Measurements from ENCODE around the gene KCNK7.

Gene KCNK7

DNA sequence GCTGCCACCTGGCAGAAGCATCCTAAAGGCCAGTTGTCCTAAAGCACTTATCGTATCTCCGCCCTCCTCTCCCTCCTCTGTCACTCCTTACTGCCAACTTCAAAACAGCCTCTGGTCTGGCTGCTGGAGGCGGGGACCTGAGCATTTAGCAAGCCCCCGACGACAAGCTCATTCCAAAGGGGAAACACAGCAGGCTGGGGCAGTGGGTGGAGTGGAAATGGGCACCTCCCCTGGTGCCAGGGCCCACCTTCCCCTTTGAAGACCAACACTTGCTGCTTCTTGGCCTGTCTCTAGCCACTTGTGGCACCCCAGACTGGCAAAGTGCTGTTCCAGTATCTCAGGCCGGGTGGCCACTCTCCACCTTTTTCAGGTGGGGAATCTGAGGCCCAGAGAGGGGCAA lies 14.8 kb upstream of the KCNK7 start:
- no peak for DNase-seq

DNA sequence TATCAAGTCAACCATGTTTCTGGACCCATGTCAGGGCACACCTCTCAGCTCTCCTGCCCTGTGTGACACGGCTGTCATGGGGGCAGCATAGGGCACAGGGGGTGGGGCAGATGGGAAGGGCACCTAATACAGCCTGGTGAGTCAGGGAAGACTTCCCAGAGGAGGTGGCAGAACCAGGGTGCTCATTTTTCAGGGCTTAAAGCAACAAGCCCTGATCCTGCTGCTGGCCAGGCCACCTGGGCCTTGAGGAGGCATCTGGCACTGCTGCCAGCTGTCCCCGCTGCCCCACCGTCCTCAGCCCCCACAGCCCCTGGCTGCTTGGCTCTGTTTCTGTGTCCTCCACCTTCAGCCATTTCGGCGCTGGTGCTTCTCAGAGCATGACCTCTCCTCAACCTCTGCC lies 14.1 kb upstream of the KCNK7 start:
- DNase-seq = no peak

DNA sequence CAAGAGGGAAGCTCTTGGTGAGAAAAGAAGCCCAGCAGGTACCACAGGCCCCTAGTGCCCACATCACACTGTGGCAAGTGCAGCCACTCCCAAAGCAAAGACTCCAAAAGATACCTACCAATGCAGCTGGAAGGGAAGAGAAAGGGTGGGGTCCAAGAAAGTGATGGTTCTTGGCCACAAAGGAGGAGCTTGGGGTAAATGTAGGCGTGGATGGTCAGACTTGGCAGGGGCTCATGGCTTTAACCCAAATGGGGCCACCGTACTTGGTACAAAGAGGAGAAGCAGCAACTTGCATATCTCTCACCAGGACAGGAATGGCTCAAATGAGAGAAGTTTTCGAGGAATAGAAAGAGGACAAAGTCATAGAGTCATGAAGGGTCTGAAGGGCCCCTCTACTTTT lies 13.6 kb upstream of the KCNK7 start:
- DNase-seq = no peak

DNA sequence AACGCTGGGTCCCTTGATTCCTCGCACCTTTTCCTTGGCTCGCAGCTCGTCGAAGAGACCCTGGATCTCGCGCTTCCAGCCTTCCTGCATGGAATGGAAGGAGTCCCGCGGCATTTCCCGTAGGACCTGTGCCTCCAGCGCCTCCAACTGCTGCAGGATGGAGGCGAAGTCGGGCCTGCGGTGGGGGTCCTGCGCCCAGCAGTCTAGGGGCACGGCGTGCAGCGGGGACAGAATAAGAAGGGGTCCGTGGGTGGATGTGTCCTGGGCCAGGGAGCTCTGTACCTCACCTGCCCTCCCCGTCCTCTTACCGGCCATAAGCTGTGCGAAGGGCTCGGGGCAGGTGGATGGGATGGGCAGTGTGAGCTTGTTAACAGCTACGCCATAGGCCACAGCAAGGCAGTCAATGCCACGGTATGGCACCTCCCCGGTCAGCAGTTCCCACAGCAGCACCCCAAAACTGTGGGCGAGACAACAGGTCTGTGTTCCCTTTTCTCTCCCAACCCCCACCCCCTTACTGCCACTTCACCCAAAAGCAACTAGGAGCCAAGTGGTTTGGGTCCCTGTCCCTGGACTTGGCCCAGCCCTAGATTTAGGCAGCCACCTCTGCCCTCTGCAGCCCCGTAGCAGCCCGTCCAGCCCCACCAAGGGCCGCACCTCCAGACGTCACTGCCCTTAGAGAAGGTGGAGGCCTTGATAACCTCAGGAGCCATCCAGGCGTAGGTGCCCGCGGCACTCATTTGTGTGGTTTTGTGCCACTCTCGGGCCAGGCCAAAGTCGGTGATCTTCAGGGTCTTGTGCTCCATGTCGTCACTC lies 12.2 kb upstream of the KCNK7 start:
- no peak for DNase-seq

DNA sequence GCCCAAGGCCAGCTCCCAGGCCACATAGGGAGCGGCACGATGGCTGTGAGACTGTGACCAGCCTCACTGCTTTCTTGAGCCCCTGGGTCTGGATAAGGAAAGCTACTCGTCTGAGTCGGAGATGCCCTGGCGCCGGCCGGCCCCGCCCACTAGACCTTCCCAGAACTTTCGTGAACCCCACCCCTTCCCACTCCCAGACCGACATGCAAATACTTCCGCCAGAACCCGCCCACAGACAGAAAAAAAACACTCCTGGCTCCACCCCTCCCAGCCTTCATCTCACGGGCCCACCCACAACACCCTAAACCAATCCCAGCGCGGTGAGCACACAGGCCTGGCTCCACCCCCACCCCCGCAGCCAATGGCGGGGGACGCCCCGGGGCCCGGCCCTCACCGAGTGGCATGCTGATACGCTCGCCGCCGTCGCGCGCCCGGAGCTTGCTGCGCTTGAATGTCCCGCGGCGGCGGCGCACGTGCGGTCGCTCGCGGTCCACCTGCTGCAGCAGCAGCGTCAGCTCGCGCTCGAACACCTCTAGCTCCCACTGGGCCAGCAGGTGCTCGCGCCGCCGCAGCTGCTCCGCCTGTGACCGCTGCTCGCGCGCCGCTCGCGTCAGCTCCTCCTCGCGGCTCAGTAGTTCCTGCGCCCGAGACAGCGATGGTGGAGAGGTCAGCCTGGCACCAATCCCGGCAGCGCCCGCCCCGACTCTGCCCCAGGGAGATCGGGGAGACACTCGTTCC lies 11.4 kb upstream of the KCNK7 start:
- no peak for DNase-seq

DNA sequence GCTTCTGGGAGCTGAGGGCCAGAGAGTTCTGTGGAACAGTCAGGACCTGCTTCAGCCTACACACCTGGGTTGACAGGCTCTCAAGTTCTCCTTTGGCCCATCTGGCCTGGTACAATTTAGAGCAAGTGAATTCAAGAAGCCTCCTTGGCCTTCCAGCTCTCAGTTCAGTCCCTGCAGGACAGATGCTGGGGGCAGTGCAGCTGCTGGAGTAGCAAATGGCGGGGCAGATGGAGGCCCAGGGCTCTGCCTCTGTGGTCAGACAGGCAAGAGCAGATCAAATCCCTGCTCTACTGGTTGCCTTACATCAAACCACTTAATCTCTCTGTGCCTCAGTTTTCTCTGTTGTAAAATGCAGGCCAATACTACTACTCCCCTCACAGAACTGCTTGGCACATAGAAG lies 8.7 kb upstream of the KCNK7 start:
- no peak for DNase-seq

DNA sequence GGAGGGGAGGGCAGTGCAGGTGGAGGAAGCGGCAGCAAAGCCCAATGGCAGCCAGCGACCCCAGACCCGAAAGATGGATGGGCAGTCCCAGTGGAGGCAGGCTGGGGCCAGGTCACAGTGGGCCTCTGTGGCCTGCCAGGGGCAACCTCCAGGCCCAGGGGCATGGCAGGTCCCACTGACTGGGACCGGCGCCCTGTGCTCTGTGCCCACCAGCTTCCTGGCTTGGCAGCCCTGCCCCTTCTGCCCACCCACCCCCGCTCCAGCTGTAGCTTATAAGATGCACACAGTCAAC lies 4.3 kb upstream of the KCNK7 start:
- no peak for DNase-seq

DNA sequence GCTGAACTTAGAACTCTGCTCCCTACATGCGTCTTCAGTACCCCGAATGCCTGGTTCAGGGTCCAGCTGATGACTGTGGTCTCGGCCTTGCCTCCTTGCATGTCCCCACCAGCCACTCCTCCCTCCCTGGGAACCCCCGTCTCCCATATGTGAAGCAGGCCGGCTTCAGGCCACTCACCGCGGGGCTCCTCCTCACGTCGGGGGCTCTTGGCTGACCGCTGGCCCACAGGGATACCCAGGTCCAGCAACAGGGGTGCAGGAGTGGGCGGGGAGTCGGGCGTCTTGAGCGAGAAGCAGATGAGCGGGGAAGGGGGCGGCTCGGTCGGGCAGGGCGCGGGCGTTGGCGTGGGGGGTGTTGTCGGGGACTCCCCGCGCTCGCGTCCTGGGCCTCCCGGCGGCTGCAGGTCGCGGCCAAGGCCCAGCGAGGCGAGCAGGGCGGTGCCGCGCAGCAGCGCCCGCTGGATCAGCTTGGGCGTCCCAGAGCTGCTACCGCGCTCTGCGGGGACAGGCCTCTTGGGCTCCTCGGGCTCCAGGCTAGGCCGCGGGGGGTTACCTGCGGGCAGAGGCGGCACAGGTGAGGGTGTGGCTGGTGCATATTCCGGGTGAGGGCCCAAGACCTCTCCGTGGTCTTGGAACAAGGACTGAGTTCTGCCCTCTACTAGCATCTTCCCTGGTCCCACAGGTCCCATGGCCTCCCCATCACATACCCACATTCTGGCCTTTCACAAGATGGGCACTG lies 3.8 kb upstream of the KCNK7 start:
- no peak for DNase-seq

DNA sequence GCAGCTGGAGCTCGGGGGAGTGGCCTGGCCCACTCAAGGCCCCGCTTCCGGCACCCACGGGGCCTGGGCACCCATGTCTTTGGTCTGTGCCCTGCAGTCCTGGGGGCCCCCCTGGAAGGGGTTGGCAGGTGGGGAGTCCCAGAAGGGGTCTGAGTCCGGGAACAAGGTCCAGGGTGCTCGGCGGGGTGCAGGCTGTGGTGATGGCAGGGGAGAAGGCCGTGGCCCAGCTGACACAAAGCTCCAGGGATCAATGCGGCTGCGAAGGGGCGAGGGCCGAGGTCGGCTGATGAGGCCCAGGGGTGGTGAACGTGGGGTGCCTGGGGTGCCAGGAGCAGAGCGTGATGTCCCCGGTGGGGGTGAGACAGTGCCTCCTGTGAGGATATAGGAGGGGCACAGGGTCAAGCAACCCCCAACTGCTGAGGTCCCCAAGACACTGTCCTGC lies 2.7 kb upstream of the KCNK7 start:
- no peak for DNase-seq

DNA sequence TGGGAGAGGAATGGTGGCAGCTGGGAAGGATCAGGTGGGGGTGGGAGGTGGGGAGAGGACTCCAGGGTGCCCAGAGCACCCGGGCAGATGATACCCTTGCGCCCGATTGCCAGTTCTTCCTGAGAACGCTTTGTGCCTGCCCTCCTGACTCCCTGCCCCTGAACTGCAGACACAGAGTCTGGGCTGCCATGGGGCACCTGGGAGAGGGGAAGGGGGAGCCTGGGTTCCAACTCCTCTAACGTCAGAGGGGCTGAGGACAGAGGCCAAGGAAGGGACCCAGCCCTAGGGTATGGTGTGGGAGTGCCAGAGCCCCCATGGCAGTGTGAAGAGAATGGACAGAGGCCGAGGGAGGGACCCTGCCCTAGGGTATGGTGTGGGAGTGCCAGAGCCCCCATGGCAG lies 920 bp upstream of the KCNK7 start:
- DNase-seq = no peak

DNA sequence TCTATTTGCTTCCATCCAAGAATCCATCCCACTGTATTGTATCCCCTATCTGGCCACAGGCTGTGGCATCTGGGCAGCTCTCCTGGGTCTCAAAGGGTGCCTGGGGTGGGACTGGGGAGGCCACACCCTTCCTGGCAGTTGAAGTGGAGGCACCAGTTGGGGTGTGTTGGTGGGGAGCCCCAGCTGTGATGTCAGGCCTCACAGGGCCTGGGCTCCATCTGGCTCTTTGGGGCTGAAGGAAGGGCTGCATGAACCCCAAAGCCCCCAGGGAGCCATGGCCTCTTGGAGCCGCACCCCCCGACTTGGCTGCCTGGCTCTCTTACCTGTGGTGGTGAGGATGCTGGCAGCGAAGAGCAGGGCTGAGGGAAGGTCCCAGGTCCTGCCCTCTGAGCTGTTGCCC lies 469 bp downstream of the KCNK7 start:
- DNase-seq = no peak

DNA sequence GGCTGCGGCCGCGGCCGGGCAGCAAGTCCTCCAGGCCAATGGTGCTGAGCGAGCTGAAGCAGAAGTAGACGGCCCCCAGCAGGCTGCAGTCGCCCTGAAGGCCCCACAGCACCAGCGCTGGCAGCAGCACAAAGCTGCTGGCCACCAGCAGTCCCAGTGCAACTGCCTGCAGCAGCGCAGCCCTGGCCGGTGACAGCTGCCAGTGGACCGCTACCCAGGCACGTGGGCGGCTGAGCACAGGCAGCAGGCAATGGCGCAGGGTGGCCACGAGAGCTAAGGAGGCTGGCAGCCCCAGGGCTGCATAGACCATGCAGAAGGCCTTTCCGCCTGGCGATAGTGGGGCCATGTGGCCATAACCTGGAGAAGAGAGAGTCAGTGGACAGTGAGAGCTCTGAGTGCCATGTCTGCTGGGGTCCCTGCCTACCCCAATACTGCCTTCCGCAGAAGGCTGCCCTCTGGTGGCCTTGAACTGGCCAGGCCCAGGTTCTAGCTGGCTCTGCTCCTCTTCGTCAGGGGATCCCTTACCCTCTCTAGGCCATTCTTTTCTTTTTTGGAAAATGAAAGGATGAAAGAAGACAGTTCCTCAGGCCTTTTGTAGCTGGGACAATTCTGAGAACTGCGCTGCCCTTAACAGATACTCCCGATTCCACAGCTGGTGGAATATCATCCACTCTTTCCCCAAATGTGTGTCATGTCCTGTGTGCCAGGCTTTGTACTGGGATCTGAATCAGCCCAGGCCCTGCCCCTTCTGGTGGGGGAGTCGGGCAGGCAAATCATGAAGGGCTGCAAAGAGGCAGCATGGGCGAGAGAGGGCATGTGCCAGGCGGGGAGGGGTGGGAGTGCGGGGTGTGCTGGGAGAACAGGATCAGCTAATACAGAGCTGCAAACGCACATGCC lies 1.8 kb downstream of the KCNK7 start:
- no peak for DNase-seq

DNA sequence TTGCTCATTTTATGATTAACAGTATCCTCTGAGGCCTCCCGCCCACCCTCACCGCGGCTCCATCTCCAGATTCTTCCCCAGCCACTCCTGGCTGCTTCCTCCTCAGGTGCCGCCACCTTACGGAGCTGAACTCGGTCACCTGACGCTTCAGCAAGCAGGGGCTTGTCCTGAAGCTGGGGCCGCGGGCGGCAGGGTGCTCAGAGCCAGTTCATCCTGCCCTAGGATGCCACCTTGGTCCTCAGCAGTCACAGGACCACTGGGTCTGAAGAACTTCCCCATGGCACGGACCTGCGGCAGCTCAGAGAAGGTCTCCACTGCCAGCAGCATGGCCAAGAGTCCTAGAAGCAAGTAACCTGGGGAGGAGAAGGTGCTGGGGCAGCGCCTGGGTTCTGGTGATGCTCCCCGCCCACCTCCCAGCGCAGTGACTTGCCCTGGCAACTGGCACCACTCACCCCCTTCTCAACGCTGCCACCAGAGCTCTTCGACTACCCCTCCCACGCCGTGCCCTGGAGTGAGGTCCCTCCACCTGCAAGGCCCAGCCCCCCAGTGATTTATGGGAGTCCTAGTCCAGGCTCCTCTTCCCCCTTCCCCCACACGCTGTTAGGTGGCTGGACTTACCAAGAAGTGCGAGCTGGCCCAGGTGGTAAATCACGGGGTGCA lies 2.6 kb downstream of the KCNK7 start:
- no peak for DNase-seq

DNA sequence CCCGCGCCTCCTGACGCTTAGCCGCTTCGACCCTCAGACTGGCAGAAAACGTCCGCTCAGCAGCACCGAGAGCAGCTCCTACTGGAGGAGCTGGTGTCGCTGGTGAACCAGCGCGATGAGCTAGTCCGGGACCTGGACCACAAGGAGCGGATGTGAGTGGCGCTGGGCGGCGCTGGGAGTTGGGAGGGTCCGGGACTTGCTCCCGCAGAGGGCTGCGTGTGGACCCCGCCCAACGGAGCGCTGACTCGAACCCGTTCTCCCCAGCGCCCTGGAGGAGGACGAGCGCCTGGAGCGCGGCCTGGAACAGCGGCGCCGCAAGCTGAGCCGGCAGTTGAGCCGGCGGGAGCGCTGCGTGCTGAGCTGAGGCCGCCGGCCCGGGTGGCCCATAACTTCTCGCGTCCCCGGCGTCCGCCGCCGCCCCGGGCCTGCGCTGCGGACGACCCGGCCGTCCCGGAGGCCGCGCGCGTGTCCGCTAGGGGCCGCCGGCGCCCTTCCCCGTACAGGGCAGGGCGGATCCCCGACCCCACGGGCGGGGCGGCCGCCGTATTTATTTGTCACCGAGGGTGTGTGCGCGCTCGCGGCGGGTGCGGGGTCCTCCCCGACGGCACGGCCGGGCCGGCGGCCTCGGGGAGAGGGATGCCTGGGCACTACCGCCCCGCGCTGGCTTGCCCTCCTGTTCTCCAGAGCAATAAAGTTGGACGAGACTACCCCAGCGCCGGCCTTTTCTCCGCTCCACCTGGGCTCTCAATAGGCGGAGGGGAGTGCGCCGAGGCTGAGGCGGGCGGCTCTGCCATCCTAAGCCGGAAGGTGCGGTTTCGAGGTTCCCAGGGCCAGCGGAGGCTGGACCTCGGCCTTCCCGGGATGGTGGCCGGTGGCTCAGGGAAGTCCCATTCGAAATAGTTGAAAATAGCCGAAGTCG lies 3.4 kb downstream of the KCNK7 start:
- no peak for DNase-seq

DNA sequence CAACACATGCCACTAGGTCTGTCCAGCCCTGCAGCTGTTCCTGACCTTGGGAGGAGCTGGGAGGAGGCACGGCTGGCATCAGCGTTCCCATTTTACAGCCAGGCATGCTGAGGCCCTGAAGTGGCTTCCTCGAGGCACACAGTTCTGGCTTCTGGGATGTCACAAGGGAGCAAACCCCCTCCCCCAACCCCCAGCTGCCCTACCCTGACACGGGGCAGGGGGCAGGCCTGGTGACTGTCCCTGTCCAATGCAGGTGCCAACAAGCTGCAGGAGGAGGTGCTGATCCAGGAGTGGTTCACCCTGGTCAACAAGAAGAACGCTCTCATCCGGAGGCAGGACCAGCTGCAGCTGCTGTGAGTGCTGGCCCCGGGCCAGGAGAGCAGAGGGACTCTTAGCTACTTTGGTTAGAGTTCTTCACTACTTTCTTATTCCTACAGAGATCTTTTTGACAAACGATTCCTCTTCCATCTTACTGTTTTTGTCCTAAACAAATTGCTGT lies 5.3 kb downstream of the KCNK7 start:
- DNase-seq = no peak

DNA sequence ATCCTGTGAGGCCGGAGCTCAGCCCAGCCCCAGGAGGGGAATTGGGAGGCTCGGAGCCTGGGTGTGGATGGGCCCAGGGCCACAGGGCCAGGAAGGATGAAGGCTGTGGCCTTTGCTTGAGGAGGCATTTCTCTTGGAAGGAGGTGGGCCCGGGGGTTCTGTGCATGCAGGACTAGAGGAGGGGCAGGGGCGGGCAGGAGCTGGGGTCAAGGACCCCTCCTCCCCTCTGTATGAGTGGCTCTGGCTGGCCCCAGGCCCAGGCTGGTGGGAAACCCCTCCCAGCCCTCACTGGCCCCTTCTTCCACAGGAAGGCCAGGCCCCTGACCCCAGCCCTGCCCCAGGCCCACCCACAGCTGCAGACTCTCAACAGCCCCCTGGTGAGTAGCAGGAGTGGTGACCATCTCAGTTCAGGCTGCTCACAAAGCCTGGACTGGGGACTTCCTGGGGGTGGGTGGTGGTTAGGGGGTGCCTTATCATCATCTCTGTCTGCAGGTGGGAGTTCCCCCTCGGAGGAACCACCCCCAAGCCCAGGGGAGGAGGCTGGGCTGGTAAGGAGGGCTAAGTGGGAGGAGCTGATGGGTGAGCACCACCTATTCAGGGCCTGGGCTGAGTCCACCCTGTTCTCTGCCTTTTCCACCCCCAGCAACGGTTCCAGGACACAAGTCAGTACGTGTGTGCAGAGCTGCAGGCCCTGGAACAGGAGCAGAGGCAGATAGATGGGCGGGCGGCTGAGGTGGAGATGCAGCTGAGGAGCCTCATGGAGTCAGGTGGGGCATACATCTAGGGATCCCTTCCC lies 6.0 kb downstream of the KCNK7 start:
- DNase-seq = no peak

DNA sequence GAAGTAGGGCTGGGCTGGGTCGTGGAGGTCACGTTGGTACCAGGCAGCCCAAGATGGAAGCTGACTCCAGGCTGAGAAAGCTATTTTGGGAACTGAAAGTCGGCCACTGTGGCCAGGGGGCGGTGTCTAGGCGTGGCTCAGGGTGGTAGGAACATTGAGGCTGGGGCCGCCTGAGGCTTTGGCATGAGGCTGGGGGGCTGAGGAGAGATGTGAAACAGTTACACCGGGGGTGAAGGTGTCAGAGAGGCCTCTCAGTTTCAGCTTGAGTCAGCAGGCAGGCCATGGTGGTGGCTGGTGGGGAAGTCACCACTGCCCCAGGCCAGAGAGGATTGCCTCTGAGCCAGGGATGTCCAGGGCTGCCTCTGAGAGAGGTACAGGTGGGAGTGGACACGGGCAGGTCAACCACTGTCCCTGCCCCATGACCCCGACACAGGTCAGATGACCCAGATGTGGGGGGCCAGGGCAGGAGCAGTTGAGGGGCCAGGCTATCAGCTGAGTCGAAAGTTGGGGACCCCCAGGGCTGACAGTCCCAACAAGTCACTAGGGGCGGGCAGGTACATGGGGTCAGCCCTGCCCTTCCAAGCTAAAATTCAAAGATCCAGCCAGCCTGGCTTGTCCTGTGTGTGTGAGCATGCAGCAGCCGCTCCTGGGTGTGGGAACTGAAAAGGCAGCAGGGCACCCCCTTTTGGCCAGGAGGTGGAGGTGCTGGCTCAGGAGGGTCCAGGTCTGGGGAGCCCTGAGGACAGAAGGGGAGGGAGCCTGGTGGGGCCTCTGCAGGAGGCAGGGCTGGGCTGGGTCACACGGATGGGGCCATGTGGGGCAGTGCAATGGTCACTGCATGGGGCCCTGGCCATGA lies 7.2 kb downstream of the KCNK7 start:
- DNase-seq = no peak

DNA sequence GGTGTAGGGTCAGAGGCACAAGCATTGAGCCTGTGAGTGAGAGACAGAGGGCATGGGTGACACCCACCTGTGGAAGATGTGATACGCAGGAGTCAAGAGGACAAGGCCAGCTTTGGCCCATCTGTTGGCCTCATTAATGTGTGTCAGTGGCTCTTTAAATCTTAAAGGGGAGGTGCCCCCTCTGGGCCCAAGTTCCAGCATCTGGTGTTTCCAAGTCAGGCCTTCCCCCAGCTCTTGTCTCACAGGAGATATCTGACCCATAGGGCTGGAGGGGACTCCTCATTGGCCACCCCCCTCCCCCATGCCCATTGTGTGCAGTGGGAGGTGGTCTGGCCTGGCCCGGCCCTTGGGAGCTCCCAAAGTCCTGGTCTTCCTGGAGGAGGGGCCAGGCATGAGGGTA lies 8.9 kb downstream of the KCNK7 start:
- DNase-seq = no peak

DNA sequence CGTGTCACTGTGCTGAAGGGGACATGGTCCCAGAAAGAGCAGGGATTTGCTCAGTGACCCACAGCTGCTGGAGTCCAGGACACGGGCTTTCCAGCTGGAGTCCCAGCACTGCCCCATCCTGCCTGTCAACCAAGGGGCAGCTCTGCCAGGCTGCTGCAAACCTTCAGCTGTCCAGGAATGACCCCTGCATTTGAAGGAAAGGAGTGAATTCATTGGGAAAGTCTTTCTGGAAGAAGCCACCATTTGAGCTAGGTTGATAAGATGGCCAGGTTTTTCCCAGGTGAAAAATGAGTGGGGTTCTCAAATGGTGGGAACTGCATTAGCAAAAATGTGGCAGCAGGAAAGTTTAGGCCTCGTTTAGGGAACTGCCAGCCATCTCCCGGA lies 9.4 kb downstream of the KCNK7 start:
- no peak for DNase-seq

All from GOT3 (cell line).